Measurements from ENCODE around the gene SLC35A2. TPM values are rescaled to one million over a fixed set of nuclear protein-coding genes. Genes with fewer than 3 reads are reported as not detected.

The SLC35A2 gene
- total RNA-seq, 4 donors from 2014 or later: 6.6 to 13.9 (median 10.0) TPM

- TF ChIP-seq CTCF (IDR thresholded peaks at IDR 0.05; ENCODE audit: low read depth): no peak
Measured at GRCh38 chrX:48892896-48893295, 18.6 kb downstream of the SLC35A2 start.

GRCh38 chrX:48891402-48892288 lies 19.8 kb downstream of the SLC35A2 start:
- no peak for TF ChIP-seq CTCF (IDR thresholded peaks at IDR 0.05; ENCODE audit: low read depth)

- no peak for TF ChIP-seq CTCF (IDR thresholded peaks at IDR 0.05; ENCODE audit: low read depth)
Measured at GRCh38 chrX:48890934-48891401, 20.5 kb downstream of the SLC35A2 start.

- TF ChIP-seq CTCF (IDR thresholded peaks at IDR 0.05; ENCODE audit: low read depth): no peak
Measured at GRCh38 chrX:48890296-48890925, 21.0 kb downstream of the SLC35A2 start.

GRCh38 chrX:48883729-48884128 lies 27.7 kb downstream of the SLC35A2 start:
- no peak for TF ChIP-seq CTCF (IDR thresholded peaks at IDR 0.05; ENCODE audit: low read depth)

GRCh38 chrX:48864210-48864609 lies 47.2 kb downstream of the SLC35A2 start:
- no peak for TF ChIP-seq CTCF (IDR thresholded peaks at IDR 0.05; ENCODE audit: low read depth)

- no peak for TF ChIP-seq CTCF (IDR thresholded peaks at IDR 0.05; ENCODE audit: low read depth)
Measured at GRCh38 chrX:48854898-48855297, 56.5 kb downstream of the SLC35A2 start.

Measured in subcutaneous adipose tissue (tissue), 4 donors.